NCI-H2081 (cell line): ENCODE results near the gene RAD51AP1.

ENCODE experiments used
- DNase-seq, 2 experiments: peaks; one replicate each; lab custom pipeline; 2025; lab: John Stamatoyannopoulos, UW

The RAD51AP1 gene

GRCh38 chr12:4545195-4545594 is 6.5 kb downstream of the RAD51AP1 start:
- DNase-seq = no peak

- DNase-seq = no peak
Observed at GRCh38 chr12:4552191-4552590, 13.5 kb downstream of the RAD51AP1 start.

GRCh38 chr12:4553943-4554342 is 15.3 kb downstream of the RAD51AP1 start:
- no peak for DNase-seq

GRCh38 chr12:4555804-4556203 is 17.1 kb downstream of the RAD51AP1 start:
- no peak for DNase-seq

- no peak for DNase-seq
Observed at GRCh38 chr12:4556735-4557530, 18.2 kb downstream of the RAD51AP1 start.

- no peak for DNase-seq
Observed at GRCh38 chr12:4557586-4557985, 18.9 kb downstream of the RAD51AP1 start.

GRCh38 chr12:4558171-4558570 is 19.5 kb downstream of the RAD51AP1 start:
- no peak for DNase-seq

- no peak for DNase-seq
Observed at GRCh38 chr12:4562034-4562657, 23.5 kb downstream of the RAD51AP1 start, which contains the start of gene DYRK4. DYRK4 (plus strand) TSS chr12:4562208; CDS start chr12:4562246, 38 bp downstream.

GRCh38 chr12:4563336-4563735 is 24.6 kb downstream of the RAD51AP1 start:
- no peak for DNase-seq

- no peak for DNase-seq
Observed at GRCh38 chr12:4564818-4565217, 26.1 kb downstream of the RAD51AP1 start.

- no peak for DNase-seq
Observed at GRCh38 chr12:4566474-4566873, 27.8 kb downstream of the RAD51AP1 start.

- DNase-seq = no peak
Observed at GRCh38 chr12:4567073-4567881, 28.6 kb downstream of the RAD51AP1 start.

GRCh38 chr12:4569261-4569660 is 30.6 kb downstream of the RAD51AP1 start:
- no peak for DNase-seq

GRCh38 chr12:4572680-4573079 is 34.0 kb downstream of the RAD51AP1 start:
- DNase-seq = no peak

GRCh38 chr12:4579305-4580102 is 40.8 kb downstream of the RAD51AP1 start:
- DNase-seq = no peak

GRCh38 chr12:4580281-4580688 is 41.6 kb downstream of the RAD51AP1 start:
- no peak for DNase-seq

- DNase-seq = peak in 1 of 2 experiments; percentile 9
Observed at GRCh38 chr12:4584281-4584680, 45.6 kb downstream of the RAD51AP1 start.

GRCh38 chr12:4584896-4585295 is 46.2 kb downstream of the RAD51AP1 start:
- no peak for DNase-seq

- no peak for DNase-seq
Observed at GRCh38 chr12:4586500-4586899, 47.8 kb downstream of the RAD51AP1 start.

- DNase-seq = no peak
Observed at GRCh38 chr12:4587108-4587507, 48.4 kb downstream of the RAD51AP1 start.

GRCh38 chr12:4588916-4589315 is 50.2 kb downstream of the RAD51AP1 start:
- no peak for DNase-seq

GRCh38 chr12:4589941-4590340 is 51.3 kb downstream of the RAD51AP1 start:
- no peak for DNase-seq
